Measurements from ENCODE around the gene MORN3. TPM values are rescaled to one million over a fixed set of nuclear protein-coding genes. Genes with fewer than 3 reads are reported as not detected.
"Not testable (repeated sequence)": the region's sequence is repeated elsewhere in the genome, so short reads cannot be mapped to it uniquely, and the experiment has no call there.

Gene MORN3
- total and polyA plus RNA-seq, 2 of the 8 experiments (the other 6 are each of a cell fraction or from before 2014, with no cell fraction given), result 0.39 to 0.93 TPM

GRCh38 chr12:121666829-121667228 lies 2.6 kb downstream of the MORN3 start:
- not testable (repeated sequence) for H3K79me2 ChIP-seq (ENCODE audit: control insufficient read depth in 1 of 2, insufficient read depth in 2 of 2, low read length in 2 of 2); H4K20me1 ChIP-seq (replicated peaks in 1 of 2; ENCODE audit: control insufficient read depth in 1 of 2, insufficient read depth in 2 of 2, low read length in 2 of 2); H4K8ac ChIP-seq (ENCODE audit: extremely low read depth, insufficient read depth, low read length); H3K9me3 ChIP-seq (ENCODE audit: insufficient read depth in 2 of 2, low read depth in 1 of 2, low read length in 1 of 2); H3K4me3 ChIP-seq (ENCODE audit: extremely low read depth in 1 of 4, insufficient read depth in 2 of 4, low read depth in 3 of 4, low read length in 4 of 4); H2BK5ac ChIP-seq (ENCODE audit: low read depth, low read length); H2BK12ac ChIP-seq (ENCODE audit: low read depth, low read length); H3K9ac ChIP-seq (replicated peaks in 1 of 4; ENCODE audit: extremely low read depth in 1 of 4, low read depth in 3 of 4, low read length in 3 of 4); H2AK5ac ChIP-seq (ENCODE audit: low read depth, low read length); H3K36me3 ChIP-seq (ENCODE audit: control insufficient read depth in 2 of 4, insufficient read depth in 4 of 4, low read length in 3 of 4); H3K18ac ChIP-seq (ENCODE audit: extremely low read depth, low read length); H3K27ac ChIP-seq (ENCODE audit: low read depth, low read length); H3K4me2 ChIP-seq (ENCODE audit: insufficient read depth in 1 of 2, low read depth in 2 of 2, low read length in 2 of 2); H3K56ac ChIP-seq (replicated peaks; ENCODE audit: insufficient read length, low read depth, low read length); H4K91ac ChIP-seq (replicated peaks; ENCODE audit: insufficient read length, low read length); H4K5ac ChIP-seq (ENCODE audit: insufficient read length, low read depth, low read length); DNase-seq (ENCODE audit: low read depth in 1 of 2, low spot score in 2 of 2); H3K14ac ChIP-seq (ENCODE audit: insufficient read length); H3K23me2 ChIP-seq (ENCODE audit: low read depth, low read length); H2AFZ ChIP-seq (ENCODE audit: low read length); H3K23ac ChIP-seq (ENCODE audit: insufficient read length); H3K4me1 ChIP-seq (replicated peaks in 1 of 4; ENCODE audit: control insufficient read depth in 3 of 4, insufficient read depth in 4 of 4, low read length in 3 of 4); H3K27me3 ChIP-seq (replicated peaks in 1 of 4; ENCODE audit: control insufficient read depth in 3 of 4, extremely low read depth in 1 of 4, insufficient read depth in 3 of 4, low read length in 3 of 4); H2BK120ac ChIP-seq (replicated peaks; ENCODE audit: low read depth, low read length); H2BK20ac ChIP-seq (ENCODE audit: low read length); H2BK15ac ChIP-seq (ENCODE audit: low read length); H3K4ac ChIP-seq (replicated peaks; ENCODE audit: insufficient read length, low read depth, low read length); FAIRE-seq; H3K79me1 ChIP-seq (ENCODE audit: low read depth, low read length)
- ChIA-PET CTCF (ENCODE audit: partially characterized antibody) (interaction anchor here (0.7 to 7.9 kb wide), 8 partner anchors 9 to 109 kb away, joined by 3 to 48 read pairs (median 10); partner anchors contain the start of gene ORAI1), POLR2A (ENCODE audit: partially characterized antibody) (interaction anchor here (0.8 to 6.1 kb wide), 2 partner anchors 18 to 40 kb away, joined by 4 to 29 read pairs; partner anchors contain the start of gene ORAI1)
- 86% methylated on average over 5 of the region's 6 CpGs; no CpG with 5 or more reads in 1 of the 2 experiments for WGBS, 2 experiments (ENCODE audit: extremely low coverage in 1 of 2, insufficient coverage in 1 of 2, insufficient read length in 1 of 2, insufficient replicate concordance in 2 of 2, low coverage in 1 of 2, low lambda C conversion rate in 2 of 2, missing lambda C conversion rate in 1 of 2)

Data from H1 (cell line).